CD4-positive, alpha-beta T cell treated with Interleukin-15 for 1 hour (primary cell): Measurements from ENCODE around the gene TRPM1.

ENCODE experiments used
- DNase-seq: peaks from one replicate; pipeline ENCODE4 v3.0.0-alpha.2; 2020

TRPM1 gene

DNA sequence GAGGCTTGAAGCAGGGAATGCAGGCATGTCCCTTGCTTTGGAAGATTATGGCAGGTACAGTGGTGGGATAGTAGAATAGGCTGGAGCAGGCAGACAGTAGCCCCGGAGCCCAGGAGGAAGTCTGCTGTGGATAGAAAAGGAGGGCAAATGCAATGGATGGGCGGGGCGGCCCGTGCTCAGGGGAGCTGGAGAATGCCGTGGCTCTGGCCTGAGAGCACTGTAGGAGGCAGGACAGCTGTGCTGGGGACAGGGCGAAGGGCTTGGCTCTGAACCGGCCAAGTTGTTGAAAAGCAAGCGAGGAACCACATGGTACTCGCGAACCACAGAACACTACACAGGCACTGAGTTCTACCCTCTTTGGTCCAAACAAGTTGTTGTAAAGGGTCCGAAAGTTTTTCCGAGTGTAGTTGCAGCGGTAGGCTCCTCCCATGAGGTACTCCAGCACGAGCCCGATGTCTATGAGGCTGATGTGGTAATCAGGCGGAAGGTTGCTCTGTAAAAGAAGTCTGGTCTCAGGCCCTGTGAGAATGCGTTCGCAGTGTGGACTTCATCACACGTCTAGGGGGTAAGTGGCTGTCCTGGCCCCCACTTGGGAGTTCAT is 54.7 kb downstream of the TRPM1 start:
- no peak for DNase-seq

DNA sequence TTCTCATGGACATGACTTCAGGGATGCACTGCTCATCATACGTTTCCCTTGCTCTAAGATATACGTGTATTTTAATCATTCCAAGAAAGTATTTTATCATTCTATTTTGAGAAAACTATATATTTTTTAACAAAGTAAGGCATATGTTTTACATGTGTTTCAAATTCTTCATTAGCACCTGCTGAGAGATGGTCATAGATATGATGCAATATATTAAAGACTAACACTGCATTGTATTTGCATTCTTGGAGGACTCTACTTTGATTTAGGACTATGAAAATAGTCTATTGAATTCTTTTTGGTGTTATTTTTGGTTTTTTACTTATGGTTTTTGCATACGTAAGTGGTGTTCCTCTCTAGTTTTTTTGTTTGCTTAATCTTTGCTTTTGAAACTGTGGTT is 55.9 kb downstream of the TRPM1 start:
- DNase-seq = no peak

DNA sequence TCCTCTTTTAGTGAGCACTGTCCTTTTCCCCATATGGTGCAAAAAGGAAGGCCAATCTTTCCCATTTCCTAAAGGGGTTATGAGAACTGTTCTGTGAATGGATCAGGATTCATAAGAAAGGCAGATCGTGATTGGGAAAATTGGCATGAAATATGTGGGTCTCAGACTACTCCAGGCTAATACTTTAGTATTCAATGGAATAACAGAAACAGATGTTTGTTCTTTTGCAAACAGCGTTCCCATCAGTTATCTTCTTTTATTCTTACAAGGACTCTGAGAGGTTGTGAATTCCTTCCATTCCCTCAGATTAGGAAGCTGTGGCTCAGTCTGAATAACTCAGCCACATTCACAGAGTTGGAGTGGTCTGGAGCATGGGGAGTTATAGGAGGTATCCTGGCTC is 58.8 kb downstream of the TRPM1 start:
- no peak for DNase-seq

DNA sequence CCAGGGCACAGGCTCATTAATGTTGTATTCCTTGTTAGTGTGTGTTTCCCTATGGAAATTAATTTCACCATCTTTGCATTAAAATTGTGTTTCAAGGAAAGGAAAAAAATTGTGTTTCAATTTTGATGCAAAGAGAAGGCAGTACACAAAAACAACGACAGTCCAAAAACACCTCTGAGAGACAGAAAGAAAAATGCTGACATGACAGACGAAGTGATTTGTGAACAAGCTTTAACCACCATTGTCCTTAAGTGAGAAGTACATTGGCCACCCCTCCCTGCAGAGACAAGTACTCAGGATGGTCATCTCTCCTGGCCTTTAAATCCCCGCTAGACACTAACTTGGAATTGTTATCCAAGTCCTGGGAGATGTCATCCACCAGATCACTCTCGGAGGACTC is 59.9 kb downstream of the TRPM1 start:
- no peak for DNase-seq

DNA sequence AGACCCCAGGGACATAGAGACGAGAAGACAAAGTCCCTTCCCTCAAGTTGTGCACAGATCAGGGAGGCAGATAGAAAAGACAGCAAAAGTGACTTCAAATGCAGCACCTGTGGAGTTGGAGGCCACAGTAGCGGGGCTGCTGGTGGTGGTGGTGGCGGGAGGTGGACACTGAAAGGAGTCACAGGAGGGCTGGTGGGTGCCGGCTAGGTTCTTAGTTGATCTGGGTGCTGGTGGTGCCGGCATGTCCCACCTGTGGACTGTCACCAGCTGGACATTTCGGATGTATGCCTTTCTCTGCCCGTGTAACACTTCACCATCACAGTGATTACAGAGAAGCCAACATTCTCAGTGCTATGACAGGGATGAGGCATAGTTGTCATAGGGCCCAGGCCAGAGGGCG is 60.9 kb downstream of the TRPM1 start:
- DNase-seq = no peak

DNA sequence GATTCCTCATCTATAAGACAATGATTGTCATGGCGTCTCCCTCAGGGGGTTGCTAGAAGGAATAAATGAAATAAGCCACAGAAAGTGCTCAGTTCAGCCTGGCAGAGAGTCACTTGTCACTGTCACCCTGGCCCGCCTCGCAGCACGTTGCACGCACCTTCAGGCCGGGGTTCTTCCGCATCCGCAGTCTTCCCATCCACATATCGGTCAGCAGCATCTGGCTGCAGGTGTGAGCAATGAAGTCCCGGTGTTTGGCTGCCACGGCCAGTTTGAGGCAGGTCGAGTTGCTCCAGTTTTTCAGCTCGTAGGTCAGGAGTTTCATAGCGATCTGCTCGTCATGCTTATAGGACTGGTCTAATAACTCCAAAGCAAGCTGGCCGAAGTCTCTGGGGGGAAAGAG is 61.6 kb downstream of the TRPM1 start:
- no peak for DNase-seq

DNA sequence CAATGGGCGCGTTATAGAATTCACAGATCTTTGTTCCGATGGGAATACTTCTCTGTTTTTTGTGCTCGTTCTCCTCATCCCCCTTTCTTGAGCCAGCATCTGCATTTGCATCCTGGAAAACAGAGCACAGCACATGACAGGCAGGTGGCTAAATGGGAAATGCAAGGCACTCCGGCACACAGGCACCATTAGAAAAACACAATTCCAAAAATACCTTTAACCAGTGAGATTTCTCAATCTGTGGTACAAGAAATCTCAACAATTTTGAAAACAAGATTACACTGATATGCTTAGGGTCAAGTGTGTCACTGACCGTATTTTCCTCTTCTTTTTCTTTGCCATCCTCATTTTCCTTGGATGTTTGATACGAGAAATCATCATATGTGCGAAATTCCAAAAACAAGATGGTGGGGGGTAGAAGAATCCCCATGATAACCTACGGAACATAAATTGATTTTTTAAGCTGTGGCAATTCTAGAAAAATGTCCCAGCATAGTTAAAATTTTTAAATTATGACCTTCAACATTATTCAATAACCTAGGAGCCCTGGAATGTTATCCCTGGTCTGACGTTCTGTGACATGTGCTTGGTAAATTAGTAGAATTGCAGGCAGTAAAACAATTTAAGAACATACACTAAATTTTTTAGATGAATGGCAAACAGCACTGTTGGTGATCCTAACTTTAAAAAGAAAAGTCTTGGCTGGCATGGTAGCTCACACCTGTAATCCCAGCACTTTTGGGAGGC is 63.6 kb downstream of the TRPM1 start:
- DNase-seq = no peak

DNA sequence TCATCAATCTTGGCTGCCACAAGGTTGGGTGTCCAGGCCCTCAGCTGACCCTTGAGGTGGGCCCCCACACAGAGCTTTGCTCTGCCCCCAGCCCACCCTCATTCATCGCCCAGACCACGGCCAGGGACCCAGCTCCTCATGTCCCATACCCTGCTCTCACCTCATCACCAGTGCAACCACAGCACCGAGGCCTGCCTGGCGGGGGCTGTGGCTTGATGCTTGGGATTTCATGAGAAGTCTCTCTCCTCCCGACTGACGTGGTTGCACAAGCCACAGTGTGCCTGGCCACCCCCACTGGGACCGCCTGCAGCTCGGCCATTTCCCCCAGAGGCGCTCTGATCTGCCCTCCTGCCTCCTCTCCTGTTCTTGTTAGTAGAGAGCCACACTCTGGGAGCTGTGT is 64.7 kb downstream of the TRPM1 start:
- DNase-seq = no peak

DNA sequence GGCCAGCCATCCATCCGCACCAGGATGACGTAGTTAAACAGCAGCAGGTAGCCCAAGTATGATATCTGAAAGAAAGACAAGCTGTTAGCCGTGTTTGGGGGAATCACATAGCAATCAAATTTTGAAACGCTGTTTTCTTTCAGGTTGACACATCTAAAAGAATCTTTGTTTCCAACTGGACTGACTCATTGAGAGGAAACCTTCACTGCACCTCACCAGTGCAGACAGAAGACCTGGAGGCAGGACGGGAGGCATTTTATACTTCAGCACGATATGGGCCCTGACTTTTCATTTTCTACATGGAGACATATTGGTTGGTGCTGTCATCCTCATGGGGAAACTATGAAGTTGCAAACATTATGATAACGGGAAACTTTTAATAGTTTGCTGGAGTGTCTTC is 65.9 kb downstream of the TRPM1 start:
- no peak for DNase-seq

DNA sequence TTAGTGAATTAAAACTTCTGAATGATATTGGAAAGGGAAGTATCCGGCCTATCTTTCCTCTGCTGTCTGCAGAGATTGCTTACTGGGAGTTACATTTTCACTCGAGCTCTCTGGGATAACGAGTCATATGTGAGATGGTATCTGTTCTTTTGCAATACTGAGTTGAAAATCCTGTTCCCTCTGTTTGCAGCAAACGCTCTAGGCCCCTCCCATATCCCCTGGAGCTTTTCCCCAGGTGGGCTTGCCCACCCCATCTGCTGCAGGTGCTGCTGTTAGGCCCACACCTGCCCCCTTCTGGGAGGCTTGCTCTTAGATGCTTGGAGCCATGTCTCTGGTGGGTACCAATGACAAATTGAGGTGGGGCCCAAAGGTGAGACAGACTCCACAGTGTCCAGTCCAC is 67.4 kb downstream of the TRPM1 start:
- DNase-seq = no peak

DNA sequence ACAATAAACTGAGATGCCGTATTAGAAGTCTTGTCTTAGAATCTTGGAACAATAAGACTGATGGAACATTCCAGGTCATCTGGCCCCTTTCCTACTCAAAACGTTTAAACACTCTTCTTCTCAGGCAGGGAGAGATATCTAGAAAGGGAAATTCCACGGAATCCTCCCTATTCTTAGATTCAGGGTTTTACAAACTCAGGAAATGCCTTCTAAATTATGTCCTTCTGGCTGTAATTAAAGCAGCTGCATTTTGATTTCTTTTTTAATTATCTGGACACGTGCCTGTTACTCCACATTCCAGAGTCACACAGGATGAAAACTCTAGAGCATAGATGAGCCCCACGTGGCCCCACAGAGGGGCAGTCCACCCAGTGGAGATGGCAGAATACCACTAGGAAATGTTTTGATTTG is 68.6 kb downstream of the TRPM1 start:
- DNase-seq = no peak

DNA sequence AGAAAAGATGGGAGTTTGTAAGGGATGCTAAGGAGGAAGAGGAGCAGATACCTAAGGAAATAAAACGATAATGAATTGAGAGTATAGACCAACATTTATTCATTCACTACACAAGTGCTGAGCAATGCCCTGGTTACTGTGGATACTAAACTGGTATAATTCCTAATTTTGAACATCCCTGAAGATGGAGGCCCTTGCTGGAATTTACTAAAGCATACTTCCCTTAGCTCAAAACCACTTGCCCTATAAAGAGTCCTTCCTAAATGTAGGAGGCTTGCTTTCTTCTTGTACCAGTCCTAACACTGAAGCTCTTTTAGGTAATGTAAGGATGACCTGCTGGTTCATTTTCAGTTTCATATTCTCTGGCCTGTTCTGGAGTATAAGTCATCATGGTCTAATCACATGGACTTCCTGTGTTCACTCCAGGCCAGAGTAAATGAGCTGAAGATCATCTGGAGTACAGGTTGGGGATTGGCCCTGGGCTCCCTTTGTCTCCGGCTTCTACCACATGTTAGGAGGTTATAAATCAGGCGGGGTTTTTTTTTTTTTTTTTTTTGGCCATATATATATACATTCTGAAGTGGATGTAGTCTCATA is 70.0 kb downstream of the TRPM1 start:
- DNase-seq = no peak

DNA sequence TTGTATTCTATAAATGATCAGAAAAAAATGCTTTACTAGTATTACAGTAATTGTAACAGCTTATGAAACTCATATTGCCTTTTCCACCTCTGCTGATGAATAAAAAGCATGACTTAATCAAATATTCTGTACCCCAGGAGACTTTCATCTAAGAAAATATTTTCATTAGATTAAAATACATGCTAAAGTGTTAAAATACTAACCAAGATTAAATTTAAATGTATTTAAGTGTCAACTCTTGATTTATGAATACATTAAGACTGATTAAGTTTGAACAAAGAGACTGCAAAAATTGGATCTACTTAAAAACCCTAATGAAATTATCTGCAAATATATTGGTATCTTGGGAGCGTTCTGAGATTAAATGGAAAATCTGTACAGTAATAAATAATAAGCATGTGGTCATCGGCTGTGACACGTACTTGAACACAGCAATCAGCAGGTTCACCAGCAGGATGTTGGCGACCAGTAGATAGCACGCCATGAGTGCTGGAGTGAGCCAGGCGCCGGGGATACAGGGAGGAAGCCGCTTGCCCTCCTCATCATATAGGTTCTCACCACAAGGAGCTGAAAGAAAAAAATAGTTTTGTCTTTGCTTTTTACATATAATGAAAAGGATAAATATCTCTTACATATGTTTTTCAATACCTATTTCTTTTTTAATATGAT is 73.5 kb downstream of the TRPM1 start:
- DNase-seq = no peak

DNA sequence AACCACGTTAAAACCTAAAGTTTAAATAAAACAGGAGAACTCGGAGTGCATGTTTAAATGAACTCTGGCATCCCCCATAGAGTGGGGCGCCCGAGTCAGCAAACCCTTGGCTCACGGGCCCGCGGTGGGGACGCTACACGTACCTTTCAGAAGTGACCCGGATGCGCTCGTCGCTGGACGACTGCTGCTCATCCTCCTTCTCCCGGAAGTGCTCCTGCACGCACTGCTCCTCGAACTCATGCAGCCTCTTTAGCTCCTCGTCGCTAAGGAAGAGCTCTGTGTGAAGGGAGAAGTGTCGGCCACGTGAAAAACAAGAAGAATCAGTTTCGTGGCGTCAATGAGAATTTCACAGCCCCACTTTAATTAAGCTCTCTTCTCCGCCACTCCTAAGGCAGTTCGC is 75.5 kb downstream of the TRPM1 start:
- no peak for DNase-seq

DNA sequence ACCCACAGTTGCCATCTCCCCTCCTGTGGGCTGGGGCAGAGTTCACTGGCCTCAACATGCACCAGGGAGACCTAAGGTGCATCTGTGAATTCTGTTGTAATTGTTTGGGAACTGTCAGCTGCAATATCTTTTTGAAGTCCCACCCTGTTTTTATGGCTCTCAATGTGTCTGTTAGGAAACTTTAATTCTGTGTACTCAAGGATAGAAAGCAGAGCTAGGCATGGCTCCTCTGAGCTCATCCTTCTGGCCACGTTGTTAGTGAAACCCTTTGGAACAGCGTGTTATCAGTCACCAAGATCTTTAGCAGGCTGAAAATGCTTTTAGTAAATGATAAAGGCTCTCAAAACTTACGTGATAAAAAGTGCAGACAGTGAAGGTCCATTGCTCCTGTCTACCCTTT is 76.5 kb downstream of the TRPM1 start:
- DNase-seq = no peak

DNA sequence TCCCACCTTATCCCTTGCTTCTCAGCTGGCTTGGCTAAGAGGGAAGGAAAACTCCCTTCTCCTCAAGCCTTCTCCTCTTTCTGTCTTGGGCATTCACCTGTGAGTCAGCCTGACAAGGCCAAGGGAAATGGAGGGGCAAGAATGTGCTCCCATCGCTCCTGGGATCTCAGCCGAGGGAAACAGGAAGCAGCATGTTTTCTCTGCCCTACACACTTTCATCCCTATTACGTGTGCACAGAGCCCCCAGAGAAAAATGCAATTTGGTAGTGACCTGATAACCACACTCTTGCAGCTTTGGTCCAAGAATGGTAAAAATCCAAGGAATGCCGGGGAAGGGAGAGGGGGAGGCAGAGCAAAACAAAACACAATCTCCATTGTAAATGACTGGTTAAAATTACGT is 77.2 kb downstream of the TRPM1 start:
- no peak for DNase-seq

DNA sequence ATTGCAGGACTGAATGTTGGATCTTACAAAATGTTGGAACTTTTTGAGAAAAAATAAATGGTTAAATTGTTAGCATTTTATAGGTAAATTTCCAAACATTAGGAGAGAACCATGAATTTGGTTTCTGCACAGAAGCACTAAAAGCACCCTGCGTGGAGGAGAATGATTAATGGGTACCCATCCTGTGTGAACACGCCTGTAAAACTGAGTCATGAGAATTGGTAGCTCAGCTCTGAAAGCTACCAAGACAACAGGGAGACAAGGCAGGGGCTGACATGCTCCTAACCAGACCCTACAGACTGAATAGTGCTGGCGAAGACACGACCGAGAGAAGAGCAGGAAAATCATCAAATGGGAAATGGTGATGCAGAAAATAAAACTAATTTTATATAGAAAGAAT is 77.7 kb downstream of the TRPM1 start:
- no peak for DNase-seq

DNA sequence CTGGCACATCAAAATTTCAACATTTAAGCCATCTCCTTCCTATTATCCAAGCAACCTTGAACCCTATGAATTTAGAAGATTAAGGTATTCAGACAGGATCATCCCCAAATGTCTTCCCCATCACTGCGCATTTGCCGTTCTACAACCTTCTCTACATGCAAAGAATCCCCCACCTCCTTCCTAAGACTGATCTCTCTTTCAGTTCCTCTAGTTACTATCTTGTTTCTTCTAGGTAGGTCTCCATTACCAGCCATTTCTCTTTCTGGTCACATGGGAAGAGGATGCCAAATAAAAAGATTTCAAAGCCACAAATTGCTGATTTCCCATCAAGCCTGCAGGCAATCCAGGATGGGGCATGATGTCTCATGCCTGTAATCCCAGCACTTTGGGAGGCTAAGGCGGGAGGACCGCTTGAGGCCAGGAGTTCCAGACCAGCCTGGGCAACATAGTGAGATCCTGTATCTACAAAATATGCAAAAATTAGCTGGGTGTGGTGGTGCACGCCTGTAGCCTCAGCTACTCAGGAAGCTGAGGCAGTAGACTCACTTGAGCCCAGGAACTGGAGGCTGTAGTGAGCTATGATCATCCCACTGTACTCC is 80.4 kb downstream of the TRPM1 start:
- DNase-seq = no peak

DNA sequence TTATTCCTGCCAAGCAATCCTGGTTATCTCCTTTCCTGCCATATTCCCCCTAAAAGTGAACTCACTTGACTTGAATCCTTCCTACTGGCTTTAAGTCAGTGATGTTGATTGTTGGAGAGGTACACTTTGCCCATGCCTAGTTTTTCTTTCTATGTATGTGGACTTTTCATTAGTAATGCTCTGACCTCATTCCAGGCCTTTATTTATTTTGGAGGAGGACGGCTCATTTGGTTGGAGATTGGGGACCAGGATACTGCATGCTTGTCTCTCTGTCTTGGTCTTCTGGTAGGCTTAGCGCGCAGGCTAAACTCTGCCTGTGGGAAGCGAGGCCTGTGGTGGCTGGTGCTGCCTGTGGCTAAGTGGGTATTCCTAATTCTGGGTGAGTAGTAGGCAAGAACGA is 81.0 kb downstream of the TRPM1 start:
- DNase-seq = no peak

DNA sequence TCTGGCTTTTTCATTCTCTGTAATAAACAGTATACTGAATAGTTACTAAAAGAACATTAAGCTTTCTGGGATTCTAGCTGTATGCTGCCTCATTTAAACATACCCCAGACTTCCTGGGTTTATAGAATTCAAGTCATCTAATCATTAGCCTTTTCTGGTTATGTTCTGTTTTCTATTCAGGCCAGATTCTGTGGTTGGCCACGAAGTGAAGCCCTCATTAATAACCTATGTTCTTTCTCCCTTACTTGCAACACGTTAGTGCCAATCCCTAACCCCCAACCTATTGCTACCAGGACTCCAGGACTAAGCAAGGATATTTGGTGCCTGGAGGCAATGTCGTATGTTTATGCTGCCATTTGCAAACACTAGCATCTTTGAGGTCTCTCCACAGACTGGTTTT is 81.5 kb downstream of the TRPM1 start:
- no peak for DNase-seq

DNA sequence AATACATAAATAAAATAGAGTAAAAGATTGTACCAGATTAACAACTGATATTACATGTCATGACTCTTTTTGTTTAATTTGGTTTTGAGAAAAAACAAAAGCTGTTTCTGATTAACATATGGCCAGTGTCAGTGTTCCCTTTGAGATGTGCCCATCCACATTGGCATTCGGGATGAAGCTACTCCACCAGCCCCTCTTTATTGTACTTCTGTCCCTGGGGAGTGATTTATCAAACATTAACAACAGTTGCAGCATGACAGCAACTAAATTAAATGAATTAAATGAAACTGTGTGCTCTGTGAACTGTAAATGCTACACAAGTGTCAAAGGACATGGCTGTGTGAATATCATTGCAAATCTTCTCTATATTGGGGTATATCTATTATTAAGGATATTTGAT is 84.2 kb downstream of the TRPM1 start:
- no peak for DNase-seq

DNA sequence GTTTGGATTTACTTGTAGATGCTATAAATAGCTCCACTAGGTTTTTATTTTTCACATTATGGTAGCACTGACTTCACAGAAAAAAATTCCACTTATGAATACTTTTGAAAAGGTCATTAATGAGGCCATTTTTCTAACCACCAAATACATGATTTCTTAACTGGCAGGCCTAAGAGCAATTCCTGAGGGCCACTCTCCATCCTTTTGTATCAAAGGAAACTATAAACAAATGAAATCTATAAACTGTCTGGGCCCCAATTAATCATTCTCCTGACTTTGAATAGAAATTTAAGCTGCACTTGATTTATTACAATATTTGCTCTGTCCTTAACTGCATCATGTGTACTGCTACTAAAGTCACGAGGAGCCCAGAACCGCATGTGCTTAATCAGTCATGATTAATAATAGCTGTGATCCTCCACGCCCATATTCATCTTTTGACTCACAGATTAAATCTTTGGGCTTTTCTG is 85.0 kb downstream of the TRPM1 start:
- no peak for DNase-seq

DNA sequence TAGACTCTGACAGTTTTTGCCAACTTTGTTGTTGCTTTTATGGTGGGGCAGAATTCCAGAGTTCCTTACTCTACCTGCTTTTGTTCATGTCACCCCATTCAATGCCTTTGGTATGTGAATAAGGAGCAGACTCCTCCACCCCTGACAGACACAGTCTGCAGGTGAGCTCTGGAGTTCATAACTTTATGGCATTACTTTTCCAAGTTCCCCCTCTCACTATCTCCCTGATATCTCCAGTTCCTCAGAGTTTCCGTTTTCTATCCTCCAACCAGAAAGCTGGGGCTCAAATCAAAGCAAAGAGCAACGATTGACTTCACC is 87.0 kb downstream of the TRPM1 start:
- no peak for DNase-seq
